Measurements from ENCODE around the gene LMF1. TPM values are rescaled to one million over a fixed set of nuclear protein-coding genes. Genes with fewer than 3 reads are reported as not detected.

The LMF1 gene
- total RNA-seq, 4 donors from 2014 or later = 14.9 to 33.7 (median 27.1) TPM

GRCh38 chr16:967077-967541 is 3.7 kb downstream of the LMF1 start:
- no peak for TF ChIP-seq CTCF (IDR thresholded peaks at IDR 0.05)
- DNase-seq (ENCODE audit: low spot score) = no peak
- no peak for ATAC-seq (ENCODE audit: low FRiP score)

GRCh38 chr16:966505-966904 is 4.3 kb downstream of the LMF1 start:
- no peak for ATAC-seq (ENCODE audit: low FRiP score)
- TF ChIP-seq CTCF (IDR thresholded peaks at IDR 0.05) = no peak
- DNase-seq (ENCODE audit: low spot score) = no peak

DNA sequence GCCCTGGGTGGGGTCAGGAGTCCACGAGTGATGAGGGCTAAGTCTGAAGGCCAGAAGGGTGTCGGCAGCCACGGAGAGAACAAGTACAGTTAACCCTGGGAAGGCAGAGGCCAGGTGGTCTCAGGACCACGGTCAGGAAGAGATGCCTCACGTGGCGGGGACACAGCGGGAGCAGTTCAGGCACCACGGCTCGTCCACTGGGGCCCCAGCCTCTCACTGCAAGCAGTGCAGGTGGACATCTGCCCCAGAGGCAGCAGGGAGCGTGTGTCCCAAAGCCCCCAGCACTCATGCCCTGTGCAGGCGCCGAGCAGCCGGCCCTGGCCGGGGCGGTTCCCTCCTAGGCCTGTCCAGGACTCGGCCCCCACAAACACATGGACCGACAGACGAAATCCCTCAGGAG is 4.7 kb downstream of the LMF1 start:
- TF ChIP-seq CTCF (IDR thresholded peaks at IDR 0.05) = no peak
- ATAC-seq (ENCODE audit: low FRiP score) (no peak), DNase-seq (ENCODE audit: low spot score) (no peak)

DNA sequence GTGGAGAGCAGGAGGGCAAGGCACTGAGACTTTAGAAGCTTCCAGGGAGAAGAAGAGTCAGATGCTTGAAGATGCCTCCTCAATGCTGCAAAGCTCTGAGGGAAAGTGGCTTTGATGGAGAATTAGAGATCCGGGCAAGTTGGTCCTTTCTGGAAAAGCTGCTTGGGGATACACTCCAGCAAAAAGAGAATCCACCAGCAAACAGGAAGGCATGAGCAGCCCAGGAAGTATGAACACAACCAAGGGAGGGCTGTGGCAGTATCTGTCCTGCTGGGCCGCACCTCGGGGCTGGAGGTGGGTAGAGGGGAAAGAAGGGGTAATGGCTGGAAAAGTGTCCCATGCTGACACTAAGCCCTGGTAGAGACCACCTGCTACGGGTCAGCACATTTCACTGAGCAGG is 5.3 kb downstream of the LMF1 start:
- no peak for DNase-seq (ENCODE audit: low spot score)
- TF ChIP-seq CTCF (IDR thresholded peaks at IDR 0.05) = no peak

GRCh38 chr16:965036-965395 is 5.8 kb downstream of the LMF1 start:
- no peak for DNase-seq (ENCODE audit: low spot score)
- no peak for ATAC-seq (ENCODE audit: low FRiP score)
- no peak for TF ChIP-seq CTCF (IDR thresholded peaks at IDR 0.05)

More for the DNA sequence above, 5.3 kb downstream of the LMF1 start:
- ATAC-seq (ENCODE audit: low FRiP score) = no peak

- no peak for ATAC-seq (ENCODE audit: low FRiP score)
- DNase-seq (ENCODE audit: low spot score) = no peak
Measured at GRCh38 chr16:964356-965035, 6.3 kb downstream of the LMF1 start.

More at GRCh38 chr16:964356-965035, 6.3 kb downstream of the LMF1 start:
- TF ChIP-seq CTCF (IDR thresholded peaks at IDR 0.05) = no peak
